NT2/D1 (cell line): ENCODE results near the gene DSCAM.

Experiments used
- DNase-seq: peaks from one replicate; pipeline ENCODE4 v3.0.0-alpha.2; 2011; ENCODE audit warnings: low read depth, low spot score
- H3K27me3 ChIP-seq: 2 replicates; pipeline ENCODE4 v1.6.0; 2011; ENCODE audit warnings: mild to moderate bottlenecking; ENCODE audit not compliant: insufficient read length, insufficient read depth
- H3K36me3 ChIP-seq: 2 replicates; pipeline ENCODE4 v1.6.1; 2011; ENCODE audit warnings: mild to moderate bottlenecking, low read length, mixed read lengths; ENCODE audit not compliant: insufficient read depth, insufficient read length
- H3K4me1 ChIP-seq: 2 replicates; pipeline ENCODE4 v1.5.1; 2011; ENCODE audit not compliant: insufficient read depth, insufficient read length
- H3K4me3 ChIP-seq: 2 replicates; pipeline ENCODE4 v1.5.1; 2011; ENCODE audit warnings: low read depth; ENCODE audit not compliant: insufficient read length
- H3K9ac ChIP-seq: 2 replicates; pipeline ENCODE4 v1.6.0; 2011; ENCODE audit warnings: low read depth; ENCODE audit not compliant: insufficient read length
- H3K9me3 ChIP-seq: 2 replicates; pipeline ENCODE4 v1.5.1; 2011; ENCODE audit warnings: mild to moderate bottlenecking, low read length; ENCODE audit not compliant: insufficient read depth
- SUZ12 ChIP-seq: IDR thresholded peaks from 2 replicates; pipeline ENCODE4 v1.6.1; 2011; ENCODE audit not compliant: insufficient read length, insufficient read depth; ENCODE audit errors: extremely low read depth
- YY1 ChIP-seq: IDR thresholded peaks from 2 replicates; pipeline ENCODE4 v1.6.1; 2011; ENCODE audit not compliant: insufficient read length, insufficient read depth
- ZNF274 ChIP-seq: IDR thresholded peaks from 2 replicates; pipeline ENCODE4 v1.6.1; 2011; ENCODE audit warnings: mild to moderate bottlenecking, low read depth, low read length

Gene DSCAM

DNA sequence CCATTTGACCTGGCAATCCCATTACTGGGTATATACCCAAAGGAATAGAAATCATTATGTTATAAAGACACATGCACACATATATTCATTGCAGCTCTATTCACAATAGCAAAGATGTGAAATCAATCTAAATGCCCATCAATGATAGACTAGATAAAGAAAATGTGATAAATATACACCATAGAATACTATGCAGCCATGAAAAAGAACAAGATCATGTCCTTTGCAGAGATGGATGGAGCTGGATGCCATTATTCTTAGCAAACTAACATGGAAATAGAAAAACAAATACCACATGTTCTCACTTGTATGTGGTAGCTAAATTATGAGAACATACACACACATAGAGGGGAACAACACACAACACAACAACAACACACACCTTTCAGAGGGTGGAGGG, 731.2 kb downstream of the DSCAM start:
- Histone ChIP-seq H3K9me3 (peaks cover 4% of the 10 kb centered on the region; the same call in 1 of the 2 replicates), H3K4me3 (no peak overlapping the region), H3K27me3 (no peaks in the 10 kb centered on the region), H3K9ac (no peak overlapping the region), H3K4me1 (no peaks in the 10 kb centered on the region), H3K36me3 (no peaks in the 10 kb centered on the region)
- TF ChIP-seq ZNF274, result no peak
- no peak for DNase-seq

DNA sequence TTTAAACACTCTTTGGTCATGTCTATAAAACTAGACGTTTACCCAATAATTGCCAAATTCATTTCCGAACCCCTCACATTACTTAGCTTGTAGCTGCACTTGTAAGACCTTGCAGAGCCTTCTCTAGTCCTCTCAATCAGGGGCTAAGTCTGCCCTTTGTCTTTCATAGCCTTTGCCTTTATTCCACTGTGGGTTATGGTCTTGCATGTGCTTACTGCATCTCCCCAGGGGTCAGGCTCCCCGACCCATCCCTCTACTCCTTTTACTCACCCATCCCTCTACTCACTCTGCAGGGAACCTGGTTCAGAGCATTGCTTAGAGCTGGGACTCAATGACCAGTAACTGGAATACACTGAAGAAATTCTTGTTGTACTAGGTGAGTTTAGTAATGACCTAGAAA, 744.3 kb downstream of the DSCAM start:
- no peak overlapping the region for H3K4me3 ChIP-seq
- H3K9ac ChIP-seq, result no peak overlapping the region
- DNase-seq, result no peak
- no peaks in the 10 kb centered on the region for H3K27me3 ChIP-seq
- TF ChIP-seq ZNF274 (no peak), YY1 (no peak), SUZ12 (no peak)
- peaks cover 2% of the 10 kb centered on the region for H3K4me1 ChIP-seq
- no peaks in the 10 kb centered on the region for H3K36me3 ChIP-seq
- H3K9me3 ChIP-seq, result peaks cover 15% of the 10 kb centered on the region

- H3K36me3 ChIP-seq, result no peaks in the 10 kb centered on the region
- TF ChIP-seq YY1, result no peak
- TF ChIP-seq SUZ12, result no peak
- TF ChIP-seq ZNF274, result no peak
- no peak for DNase-seq
- peaks cover 5% of the 10 kb centered on the region; the same call in 1 of the 2 replicates for H3K9me3 ChIP-seq
- peaks cover 2% of the 10 kb centered on the region for H3K4me1 ChIP-seq
- H3K9ac ChIP-seq, result no peak overlapping the region
- no peak overlapping the region for H3K4me3 ChIP-seq
- no peaks in the 10 kb centered on the region for H3K27me3 ChIP-seq
Measured at GRCh38 chr21:40099809-40100208, 747.1 kb downstream of the DSCAM start.

DNA sequence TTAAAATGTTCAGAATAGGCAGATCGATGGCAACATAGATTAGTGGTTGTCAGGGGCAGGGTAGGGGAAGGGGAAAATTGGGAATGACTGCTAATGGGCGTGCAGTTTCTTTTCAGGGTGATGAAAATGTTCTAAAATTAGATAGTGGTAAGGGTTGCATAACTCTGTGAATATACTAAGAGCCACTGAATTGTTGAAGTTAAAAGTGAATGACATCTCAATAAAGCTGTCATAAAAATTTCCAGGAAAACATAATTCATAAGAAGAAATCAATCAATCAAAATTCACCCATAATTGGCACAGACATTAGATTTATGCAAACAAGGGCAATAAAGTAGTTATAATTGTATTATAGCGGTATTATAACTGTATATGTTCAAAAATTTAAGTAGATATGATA, 751.5 kb downstream of the DSCAM start:
- TF ChIP-seq SUZ12 (no peak), YY1 (no peak), ZNF274 (no peak)
- H3K27me3 ChIP-seq, result no peaks in the 10 kb centered on the region

DNA sequence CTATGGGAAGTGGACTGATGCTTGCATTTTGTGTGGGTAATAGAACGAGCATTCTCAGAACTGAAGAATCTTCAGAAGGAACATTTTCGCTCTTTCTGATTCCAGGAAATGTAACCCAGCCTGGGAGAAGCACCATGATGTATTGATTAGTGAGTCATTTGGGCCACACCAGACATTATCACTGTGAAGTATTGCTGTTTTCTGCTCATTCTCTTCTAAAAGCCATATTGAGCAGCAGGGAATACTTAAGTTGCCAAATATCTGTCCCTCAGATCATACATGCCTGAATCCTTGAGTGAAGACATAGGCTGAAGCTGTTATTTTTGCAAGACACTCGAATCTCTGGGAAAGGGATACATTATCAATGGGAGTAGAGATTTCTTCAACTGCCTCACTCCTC, 766.6 kb downstream of the DSCAM start:
- TF ChIP-seq ZNF274 (no peak), SUZ12 (no peak), YY1 (no peak)
- DNase-seq, result no peak
- Histone ChIP-seq H3K4me3 (no peak overlapping the region), H3K9ac (no peak overlapping the region), H3K4me1 (no peaks in the 10 kb centered on the region), H3K27me3 (no peaks in the 10 kb centered on the region), H3K36me3 (no peaks in the 10 kb centered on the region), H3K9me3 (no peaks in the 10 kb centered on the region)

More for the DNA sequence above, 751.5 kb downstream of the DSCAM start:
- Histone ChIP-seq H3K4me3 (no peak overlapping the region), H3K36me3 (no peaks in the 10 kb centered on the region), H3K9ac (no peak overlapping the region), H3K4me1 (no peaks in the 10 kb centered on the region), H3K9me3 (peaks cover 5% of the 10 kb centered on the region; the same call in 1 of the 2 replicates)
- no peak for DNase-seq

DNA sequence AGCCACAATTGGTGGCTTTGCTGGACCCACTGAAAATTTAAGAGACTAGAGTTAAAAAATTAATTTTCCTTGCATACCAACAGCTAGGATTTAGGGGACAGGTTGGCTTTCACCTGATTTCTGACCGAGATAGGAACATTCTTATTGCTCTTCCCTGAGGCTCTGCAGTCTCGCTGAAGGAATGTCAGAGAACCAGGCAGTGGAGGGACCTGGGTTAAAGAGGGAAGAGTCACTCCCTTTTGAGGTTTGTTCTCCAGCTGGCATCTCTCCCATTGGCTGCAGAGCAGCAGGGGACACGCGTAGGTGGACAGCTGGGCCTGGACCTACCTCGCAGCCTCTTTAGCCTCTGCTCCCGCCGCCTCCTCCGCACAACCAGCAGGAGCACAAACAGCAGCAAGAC, 772.2 kb downstream of the DSCAM start:
- no peaks in the 10 kb centered on the region for H3K36me3 ChIP-seq
- no peak overlapping the region for H3K4me3 ChIP-seq
- H3K9me3 ChIP-seq, result no peaks in the 10 kb centered on the region
- H3K4me1 ChIP-seq, result no peaks in the 10 kb centered on the region
- no peak overlapping the region for H3K9ac ChIP-seq
- H3K27me3 ChIP-seq, result no peaks in the 10 kb centered on the region
- no peak for DNase-seq
- TF ChIP-seq SUZ12 (no peak), YY1 (no peak), ZNF274 (no peak)

DNA sequence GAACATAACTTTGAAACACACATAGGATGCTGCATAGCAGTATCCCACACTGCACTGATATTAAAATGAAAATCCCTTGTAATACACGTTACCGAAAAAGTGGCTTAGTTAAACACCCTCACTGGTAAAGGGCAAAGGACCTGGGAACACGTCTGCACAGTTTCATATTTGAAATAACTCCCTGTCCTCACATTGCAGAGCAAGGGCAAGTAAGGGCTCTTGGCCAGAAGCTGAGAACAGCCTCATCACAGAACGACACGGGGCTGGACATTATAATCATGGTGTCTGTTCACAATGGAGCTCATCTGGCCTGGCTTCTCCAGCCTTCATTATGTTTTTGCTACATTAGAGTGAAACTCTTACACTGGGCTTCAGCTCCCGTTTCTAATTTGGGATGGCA, 772.8 kb downstream of the DSCAM start:
- no peak overlapping the region for H3K4me3 ChIP-seq
- no peak for TF ChIP-seq ZNF274
- TF ChIP-seq YY1, result no peak
- no peak for TF ChIP-seq SUZ12
- DNase-seq, result no peak
- no peaks in the 10 kb centered on the region for H3K4me1 ChIP-seq
- H3K9me3 ChIP-seq, result no peaks in the 10 kb centered on the region
- H3K27me3 ChIP-seq, result no peaks in the 10 kb centered on the region
- no peak overlapping the region for H3K9ac ChIP-seq
- no peaks in the 10 kb centered on the region for H3K36me3 ChIP-seq

- Histone ChIP-seq H3K9me3 (no peaks in the 10 kb centered on the region), H3K4me3 (no peak overlapping the region), H3K36me3 (no peaks in the 10 kb centered on the region), H3K9ac (no peak overlapping the region), H3K27me3 (no peaks in the 10 kb centered on the region), H3K4me1 (no peaks in the 10 kb centered on the region)
- DNase-seq, result no peak
- TF ChIP-seq SUZ12, result no peak
- no peak for TF ChIP-seq YY1
- no peak for TF ChIP-seq ZNF274
Measured at GRCh38 chr21:40073642-40074041, 773.3 kb downstream of the DSCAM start.
